HL-60/S4 (cell line): ENCODE data around the gene LMX1A.

Experiments used
- in situ Hi-C: fragments of 300-500 bp; cut with MboI; formaldehyde crosslinking; loops from 2 replicates; pipeline ENCODE4 v1.14.3; 2022; ENCODE audit warnings: low sequenced_read_pairs

LMX1A gene

GRCh38 chr1:165279882-165280281 is 76.6 kb downstream of the LMX1A start:
- in situ Hi-C loops = no loop called here

GRCh38 chr1:165276314-165276713 is 80.2 kb downstream of the LMX1A start:
- in situ Hi-C loops = no loop called here

- in situ Hi-C loops = no loop called here
Measured at GRCh38 chr1:165265196-165265838, 91.2 kb downstream of the LMX1A start.

- in situ Hi-C loops = no loop called here
Measured at GRCh38 chr1:165259706-165260428, 96.6 kb downstream of the LMX1A start.

- in situ Hi-C loops = no loop called here
Measured at GRCh38 chr1:165259236-165259635, 97.3 kb downstream of the LMX1A start.

GRCh38 chr1:165257969-165258459 is 98.5 kb downstream of the LMX1A start:
- in situ Hi-C loops = no loop called here

- in situ Hi-C loops = no loop called here
Measured at GRCh38 chr1:165254896-165255625, 101.5 kb downstream of the LMX1A start.

GRCh38 chr1:165254376-165254775 is 102.1 kb downstream of the LMX1A start:
- in situ Hi-C loops = no loop called here

GRCh38 chr1:165253818-165254254 is 102.7 kb downstream of the LMX1A start:
- in situ Hi-C loops = no loop called here

GRCh38 chr1:165248969-165249571 is 107.4 kb downstream of the LMX1A start:
- in situ Hi-C loops = no loop called here

GRCh38 chr1:165241952-165242351 is 114.6 kb downstream of the LMX1A start:
- in situ Hi-C loops = no loop called here

- in situ Hi-C loops = no loop called here
Measured at GRCh38 chr1:165241321-165241720, 115.2 kb downstream of the LMX1A start.

GRCh38 chr1:165240492-165240891 is 116.0 kb downstream of the LMX1A start:
- in situ Hi-C loops = no loop called here

GRCh38 chr1:165239873-165240272 is 116.6 kb downstream of the LMX1A start:
- in situ Hi-C loops = no loop called here

GRCh38 chr1:165235777-165236291 is 120.7 kb downstream of the LMX1A start:
- in situ Hi-C loops = no loop called here

GRCh38 chr1:165235155-165235776 is 121.2 kb downstream of the LMX1A start:
- in situ Hi-C loops = no loop called here

- in situ Hi-C loops = no loop called here
Measured at GRCh38 chr1:165234149-165234548, 122.4 kb downstream of the LMX1A start.

- in situ Hi-C loops = no loop called here
Measured at GRCh38 chr1:165228676-165229075, 127.8 kb downstream of the LMX1A start.

GRCh38 chr1:165228111-165228655 is 128.3 kb downstream of the LMX1A start:
- in situ Hi-C loops = no loop called here

- in situ Hi-C loops = no loop called here
Measured at GRCh38 chr1:165226326-165226725, 130.2 kb downstream of the LMX1A start.
